ENCODE measurements around the gene FYTTD1. TPM values are rescaled to one million over a fixed set of nuclear protein-coding genes. Genes with fewer than 3 reads are reported as not detected.
A peak's percentile ranks its signal among the peaks of the same experiment; 100 is the strongest.

FYTTD1 gene
- total RNA-seq, 4 donors from 2014 or later = 34.2 to 46.2 (median 40.3) TPM

DNA sequence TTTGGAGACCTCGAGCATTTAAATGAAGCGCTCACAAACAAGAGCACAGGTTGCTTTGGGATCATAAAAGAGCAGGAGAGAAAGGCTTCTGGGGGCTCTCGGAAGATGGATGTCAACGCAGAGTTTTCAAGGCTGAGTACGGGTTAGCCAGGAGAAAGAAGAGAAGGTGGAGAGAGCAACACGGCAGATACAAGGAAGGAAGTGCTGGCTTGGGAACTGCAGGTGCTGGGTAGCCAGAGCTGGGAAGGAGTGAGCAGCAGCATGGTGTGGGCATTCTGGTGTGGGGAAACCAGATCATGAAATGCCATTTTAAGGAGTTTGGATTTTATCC is 12.4 kb upstream of the FYTTD1 start:
- DNase-seq = no peak
- TF ChIP-seq, protein P1, sequence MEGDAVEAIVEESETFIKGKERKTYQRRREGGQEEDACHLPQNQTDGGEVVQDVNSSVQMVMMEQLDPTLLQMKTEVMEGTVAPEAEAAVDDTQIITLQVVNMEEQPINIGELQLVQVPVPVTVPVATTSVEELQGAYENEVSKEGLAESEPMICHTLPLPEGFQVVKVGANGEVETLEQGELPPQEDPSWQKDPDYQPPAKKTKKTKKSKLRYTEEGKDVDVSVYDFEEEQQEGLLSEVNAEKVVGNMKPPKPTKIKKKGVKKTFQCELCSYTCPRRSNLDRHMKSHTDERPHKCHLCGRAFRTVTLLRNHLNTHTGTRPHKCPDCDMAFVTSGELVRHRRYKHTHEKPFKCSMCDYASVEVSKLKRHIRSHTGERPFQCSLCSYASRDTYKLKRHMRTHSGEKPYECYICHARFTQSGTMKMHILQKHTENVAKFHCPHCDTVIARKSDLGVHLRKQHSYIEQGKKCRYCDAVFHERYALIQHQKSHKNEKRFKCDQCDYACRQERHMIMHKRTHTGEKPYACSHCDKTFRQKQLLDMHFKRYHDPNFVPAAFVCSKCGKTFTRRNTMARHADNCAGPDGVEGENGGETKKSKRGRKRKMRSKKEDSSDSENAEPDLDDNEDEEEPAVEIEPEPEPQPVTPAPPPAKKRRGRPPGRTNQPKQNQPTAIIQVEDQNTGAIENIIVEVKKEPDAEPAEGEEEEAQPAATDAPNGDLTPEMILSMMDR (IDR thresholded peaks at IDR 0.05) = no peak
- no peak for TF ChIP-seq POLR2A (IDR thresholded peaks at IDR 0.05)
- Histone ChIP-seq H3K27ac (peak overlapping the region; percentile 62 to 92 (median 81)), H3K36me3 (no peaks in the 10 kb centered on the region), H3K9me3 (no peaks in the 10 kb centered on the region), H3K27me3 (no peaks in the 10 kb centered on the region), H3K4me3 (replicated peaks in 1 of 3) (peak overlapping the region in 2 of 3 donors; percentile 90 to 98), H3K4me1 (peaks cover 7 to 16% of the 10 kb centered on the region in 2 donors)
- intact Hi-C loops (cut with DNase I) = no loop called here
- WGBS, 2 donors = 0 to 1% methylated on average over 6 of the region's 6 CpGs

DNA sequence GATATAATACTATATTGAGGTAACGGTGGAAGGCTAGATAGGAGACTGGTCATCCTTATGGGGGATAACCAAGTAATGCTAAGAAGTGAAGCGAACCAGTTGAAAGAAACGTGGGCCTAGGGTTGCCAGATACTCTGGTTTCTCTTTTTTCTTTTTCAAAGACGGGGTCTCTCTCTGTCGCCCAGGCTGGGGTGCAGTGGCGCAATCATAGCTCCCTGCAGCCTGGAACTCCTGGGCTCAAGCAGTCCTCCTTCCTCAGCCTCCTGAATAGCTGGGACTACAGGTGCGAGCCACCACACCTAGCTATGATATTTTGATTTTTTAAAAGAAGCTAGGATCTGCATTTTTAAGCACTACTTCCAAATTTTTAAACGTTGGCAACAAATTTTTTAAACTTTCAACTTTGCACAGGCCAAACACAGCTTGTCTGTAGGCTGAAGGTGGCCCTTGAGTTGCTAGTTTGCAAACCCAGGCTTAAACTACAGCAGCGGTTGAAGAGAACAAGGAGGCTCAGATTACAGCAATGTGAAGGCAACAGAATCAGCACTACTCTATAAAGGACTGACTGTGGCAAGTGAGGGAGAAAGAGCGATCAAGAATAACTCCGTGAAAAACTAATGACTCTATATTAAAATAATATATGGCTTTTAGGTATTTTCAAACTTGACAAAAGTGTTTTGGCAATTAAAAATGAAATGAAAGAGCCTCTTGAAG is 11.8 kb upstream of the FYTTD1 start:
- Histone ChIP-seq H3K27ac (no peak overlapping the region), H3K27me3 (no peaks in the 10 kb centered on the region), H3K4me3 (replicated peaks in 1 of 3) (no peak overlapping the region), H3K36me3 (no peaks in the 10 kb centered on the region), H3K9me3 (no peaks in the 10 kb centered on the region), H3K4me1 (peaks cover 7 to 16% of the 10 kb centered on the region in 2 donors)
- no peak for TF ChIP-seq POLR2A (IDR thresholded peaks at IDR 0.05)
- TF ChIP-seq, protein P1 (IDR thresholded peaks at IDR 0.05) = no peak
- 72 to 73% methylated on average over 11 of the region's 11 CpGs for WGBS, 2 donors
- intact Hi-C loops (cut with DNase I) = no loop called here
- DNase-seq = no peak

GRCh38 chr3:197742787-197743186 is 6.9 kb upstream of the FYTTD1 start:
- WGBS, 2 donors = 86 to 90% methylated on average over 3 of the region's 3 CpGs
- H3K9me3 ChIP-seq = no peaks in the 10 kb centered on the region
- H3K4me1 ChIP-seq = no peaks in the 10 kb centered on the region
- no peak overlapping the region for H3K27ac ChIP-seq
- no peak overlapping the region for H3K4me3 ChIP-seq (replicated peaks in 1 of 3)
- intact Hi-C loops (cut with DNase I) = no loop called here
- H3K27me3 ChIP-seq = no peaks in the 10 kb centered on the region
- H3K36me3 ChIP-seq = no peaks in the 10 kb centered on the region
- TF ChIP-seq POLR2A (IDR thresholded peaks at IDR 0.05) = no peak
- TF ChIP-seq, protein P1 (IDR thresholded peaks at IDR 0.05) = no peak
- DNase-seq = no peak

- H3K4me3 ChIP-seq (replicated peaks in 1 of 3) = no peak overlapping the region
- intact Hi-C loops (cut with DNase I) = no loop called here
- no peaks in the 10 kb centered on the region for H3K9me3 ChIP-seq
- TF ChIP-seq, protein P1 (IDR thresholded peaks at IDR 0.05) = no peak
- TF ChIP-seq POLR2A (IDR thresholded peaks at IDR 0.05) = no peak
- H3K36me3 ChIP-seq = no peaks in the 10 kb centered on the region
- 88 to 96% methylated on average over 3 of the region's 3 CpGs for WGBS, 2 donors
- H3K27ac ChIP-seq = no peak overlapping the region
- no peaks in the 10 kb centered on the region for H3K27me3 ChIP-seq
- H3K4me1 ChIP-seq = peaks cover 2 to 6% of the 10 kb centered on the region in 2 donors
- DNase-seq = no peak
Measured at GRCh38 chr3:197746209-197746608, 3.5 kb upstream of the FYTTD1 start.

DNA sequence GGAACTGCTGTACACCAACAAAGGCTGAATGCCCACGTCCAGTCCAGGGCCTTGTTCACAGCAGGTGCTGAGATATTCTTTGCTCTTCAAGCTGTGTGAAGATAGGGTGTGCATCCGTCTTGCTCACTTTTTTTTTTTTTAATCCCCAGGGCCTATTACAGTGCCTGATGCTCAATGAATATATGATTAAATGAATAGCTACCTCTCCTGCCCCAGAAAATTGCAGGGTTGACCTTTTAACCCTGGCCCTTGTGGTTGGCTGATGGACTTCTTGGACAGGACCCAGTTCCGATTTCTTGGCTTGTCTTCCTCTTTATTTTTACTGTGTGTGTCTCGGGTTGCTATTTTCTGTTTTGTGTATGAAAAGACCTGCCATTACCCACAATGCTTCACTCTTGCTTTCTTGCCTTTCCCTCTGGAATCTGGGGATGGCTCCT is 2.9 kb upstream of the FYTTD1 start:
- 77 to 80% methylated on average over 4 of the region's 4 CpGs for WGBS, 2 donors
- H3K9me3 ChIP-seq = no peaks in the 10 kb centered on the region
- no peak overlapping the region for H3K27ac ChIP-seq
- H3K36me3 ChIP-seq = no peaks in the 10 kb centered on the region
- TF ChIP-seq, protein P1 (IDR thresholded peaks at IDR 0.05) = no peak
- TF ChIP-seq POLR2A (IDR thresholded peaks at IDR 0.05) = no peak
- H3K27me3 ChIP-seq = no peaks in the 10 kb centered on the region
- H3K4me1 ChIP-seq = peaks cover 7 to 11% of the 10 kb centered on the region in 2 donors
- no peak overlapping the region for H3K4me3 ChIP-seq (replicated peaks in 1 of 3)
- no peak for DNase-seq
- intact Hi-C loops (cut with DNase I) = no loop called here

Measured in thyroid gland (tissue), 4 donors.